Measurements from ENCODE around the gene SEH1L.
"Not testable (repeated sequence)": the region's sequence is repeated elsewhere in the genome, so short reads cannot be mapped to it uniquely, and the experiment has no call there.

The SEH1L gene

GRCh38 chr18:12947285-12948049 is at the start of gene SEH1L:
TSS of gene SEH1L (plus strand) at chr18:12948011. CDS start at chr18:12948122, 111 bp downstream.
- peak; percentile 100 for DNase-seq

- not testable (repeated sequence) for DNase-seq
These were observed 46.6 kb upstream of the SEH1L start for GRCh38 chr18:12901208-12901607.

- DNase-seq: peak; percentile 42
These were observed 43.7 kb upstream of the SEH1L start for GRCh38 chr18:12904012-12904516.

- no peak for DNase-seq
These were observed 41.7 kb upstream of the SEH1L start for GRCh38 chr18:12906119-12906518.

GRCh38 chr18:12906773-12907172 is 41.0 kb upstream of the SEH1L start:
- DNase-seq: no peak

GRCh38 chr18:12907258-12907925 is 40.4 kb upstream of the SEH1L start:
- DNase-seq: no peak

- DNase-seq: no peak
These were observed 39.1 kb upstream of the SEH1L start for GRCh38 chr18:12908706-12909105.

- DNase-seq: peak; percentile 61
These were observed 36.5 kb upstream of the SEH1L start for GRCh38 chr18:12911025-12911928.

- no peak for DNase-seq
These were observed 35.7 kb upstream of the SEH1L start for GRCh38 chr18:12911929-12912703.

GRCh38 chr18:12921178-12921577 is 26.6 kb upstream of the SEH1L start:
- DNase-seq: peak; percentile 39

GRCh38 chr18:12922266-12922665 is 25.5 kb upstream of the SEH1L start:
- DNase-seq: no peak

GRCh38 chr18:12924616-12925015 is 23.2 kb upstream of the SEH1L start:
- no peak for DNase-seq

GRCh38 chr18:12928206-12928605 is 19.6 kb upstream of the SEH1L start:
- no peak for DNase-seq

GRCh38 chr18:12928641-12929040 is 19.2 kb upstream of the SEH1L start:
- no peak for DNase-seq

- DNase-seq: no peak
These were observed 18.2 kb upstream of the SEH1L start for GRCh38 chr18:12929477-12930083.

- no peak for DNase-seq
These were observed 17.4 kb upstream of the SEH1L start for GRCh38 chr18:12930376-12930775.

- no peak for DNase-seq
These were observed 16.9 kb upstream of the SEH1L start for GRCh38 chr18:12930908-12931307.

GRCh38 chr18:12933327-12933726 is 14.5 kb upstream of the SEH1L start:
- no peak for DNase-seq

GRCh38 chr18:12934454-12935071 is 13.2 kb upstream of the SEH1L start:
- peak; percentile 79 for DNase-seq

GRCh38 chr18:12939162-12939561 is 8.6 kb upstream of the SEH1L start:
- no peak for DNase-seq

GRCh38 chr18:12943215-12943614 is 4.6 kb upstream of the SEH1L start:
- DNase-seq: no peak
